CD4-positive, alpha-beta T cell treated with Interleukin-6 at 100 ng/mL for 8 hours (primary cell): ENCODE measurements around the gene DNAH14.
"Not testable (repeated sequence)": the region's sequence is repeated elsewhere in the genome, so short reads cannot be mapped to it uniquely, and the experiment has no call there.

ENCODE experiments used
- DNase-seq: peaks from one replicate; pipeline ENCODE4 v3.0.0-alpha.2; 2020; ENCODE audit warnings: mixed read lengths, low spot score

Gene DNAH14

DNA sequence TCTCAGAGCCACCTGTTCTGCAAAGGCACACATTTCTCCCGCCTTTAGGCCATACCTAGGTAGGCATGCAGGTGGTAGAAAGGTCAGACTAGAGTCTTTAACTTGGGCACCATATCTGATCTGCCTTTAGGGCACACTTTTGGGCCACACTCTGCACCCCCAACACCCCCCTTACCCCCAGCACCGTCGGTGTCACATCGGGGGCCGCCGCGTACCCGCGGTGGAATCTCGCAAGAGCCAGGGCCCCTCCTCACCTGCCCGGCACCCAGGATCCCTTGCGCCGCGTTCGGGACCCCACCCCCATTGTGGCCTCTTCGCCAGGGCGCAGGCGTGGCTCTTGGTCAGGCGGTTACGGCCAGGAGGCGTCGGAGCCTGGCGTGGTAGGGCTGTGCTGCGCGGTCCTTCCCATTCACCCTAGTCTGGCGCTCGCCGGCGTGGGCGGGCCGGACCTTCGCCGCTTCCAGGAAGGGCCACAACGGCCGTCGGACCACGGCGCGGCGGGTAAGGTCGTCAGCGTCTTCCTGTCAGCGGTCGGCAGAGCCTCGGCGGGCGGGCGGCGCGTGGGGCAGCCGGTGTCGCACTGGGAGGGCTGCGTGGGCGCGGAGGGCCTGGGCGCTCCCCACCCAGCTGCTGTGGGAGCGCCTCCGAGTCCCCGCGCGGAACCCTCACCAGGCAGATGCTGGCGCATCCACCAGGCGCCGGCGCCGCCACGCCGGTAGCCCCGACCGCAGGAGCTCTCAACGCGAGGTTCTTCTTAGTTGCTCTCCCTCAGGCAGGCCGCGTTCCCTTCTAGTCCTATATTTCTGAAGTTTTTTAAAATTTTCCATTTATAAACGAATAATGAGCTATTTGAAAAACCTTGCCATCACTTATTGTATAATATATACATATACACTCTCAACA, at the start of gene DNAH14:
DNAH14 (plus strand) TSS at position 341 of the 903 bp plus-strand sequence. CDS start 23,028 bp downstream, outside the sequence.
- no peak for DNase-seq

DNA sequence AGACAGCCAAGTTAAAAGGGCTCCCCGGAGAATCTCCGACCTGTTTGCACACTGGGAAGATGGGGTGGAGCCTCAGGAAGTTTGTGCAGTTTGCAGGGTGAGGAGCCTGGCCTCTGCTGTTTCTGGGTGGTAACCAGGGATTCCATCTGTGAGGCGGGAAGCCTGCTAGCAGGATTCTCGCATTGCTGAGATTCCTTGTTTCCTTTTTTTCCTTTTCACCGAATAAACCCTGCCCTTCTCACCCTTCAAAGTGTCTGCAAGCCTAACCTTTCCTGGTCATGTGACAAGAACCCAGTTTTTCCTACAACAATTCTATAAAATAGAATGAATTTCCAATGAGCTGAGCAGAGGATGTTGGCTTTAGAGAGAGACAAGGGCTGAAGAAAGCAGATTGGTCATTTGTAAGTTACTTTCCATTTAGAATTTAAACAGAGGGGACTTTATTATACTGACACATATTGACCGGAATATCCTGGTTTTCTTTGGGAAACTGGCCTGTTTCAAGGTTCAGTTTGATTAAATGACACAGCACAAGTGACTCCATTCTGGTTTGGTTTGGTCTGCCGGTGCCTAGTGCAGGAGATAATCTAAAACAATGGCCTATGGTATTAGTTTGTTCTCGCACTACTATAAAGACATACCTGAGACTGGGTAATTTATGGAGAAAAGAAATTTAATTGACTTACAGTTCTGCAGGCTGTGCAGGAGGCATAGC, 48.7 kb upstream of the DNAH14 start:
- no peak for DNase-seq

DNA sequence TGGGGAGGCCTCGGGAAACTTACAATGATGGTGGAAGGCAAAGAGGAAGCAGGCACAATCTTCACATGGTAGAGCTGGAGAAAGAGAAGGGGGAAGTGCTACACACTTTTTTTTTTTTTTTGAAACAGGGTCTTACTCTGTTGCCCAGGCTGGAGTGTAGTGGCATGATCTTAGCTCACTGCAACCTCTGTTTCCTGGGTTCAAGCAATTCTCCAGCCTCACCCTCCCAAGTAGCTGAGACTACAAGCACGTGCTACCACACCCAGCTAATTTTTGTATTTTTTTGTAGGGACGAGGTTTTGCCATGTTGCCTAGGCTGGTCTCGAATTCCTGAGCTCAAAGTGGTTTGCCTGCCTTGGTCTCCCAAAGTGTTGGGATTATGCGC, 48.2 kb upstream of the DNAH14 start:
- DNase-seq: not testable (repeated sequence)

DNA sequence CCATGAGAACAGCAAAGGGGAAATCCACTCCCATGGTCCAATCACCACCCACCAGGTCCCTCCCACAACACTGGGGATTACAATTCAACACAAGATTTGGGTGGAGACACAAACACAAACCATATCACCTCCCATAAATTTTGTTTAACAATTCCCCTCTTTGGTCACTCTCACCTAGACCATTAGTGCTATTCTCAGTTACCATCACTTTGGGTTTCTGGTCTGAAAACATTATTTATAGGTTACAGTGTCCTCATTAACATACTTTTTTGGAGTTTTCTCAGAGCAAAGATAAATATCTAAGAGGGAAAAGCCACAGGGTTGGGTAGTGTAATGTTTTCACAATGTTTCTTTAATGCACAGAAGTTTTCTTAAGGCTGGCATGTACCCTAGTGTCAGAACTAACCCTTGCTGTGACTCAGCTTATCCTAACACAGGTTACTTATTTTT, 47.7 kb upstream of the DNAH14 start:
- DNase-seq: no peak

DNA sequence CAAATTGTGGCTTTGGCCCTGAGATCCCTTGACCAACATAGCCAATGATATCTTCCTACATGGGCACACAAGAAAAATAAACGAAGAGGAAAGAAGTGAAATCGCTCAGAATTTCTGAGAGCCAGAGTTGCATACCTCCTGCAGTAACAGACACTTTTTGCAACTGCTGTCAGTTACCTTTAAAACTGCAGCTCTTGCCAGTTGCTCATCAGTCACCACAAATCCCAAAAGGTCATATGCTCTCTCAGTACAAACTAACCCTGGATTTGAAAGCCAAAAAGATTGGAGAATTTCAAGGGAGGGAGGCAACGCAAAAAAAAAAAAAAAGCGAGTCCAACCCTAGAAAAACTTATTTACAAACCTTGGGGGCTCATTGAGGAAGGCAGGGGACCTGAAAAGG, 47.2 kb upstream of the DNAH14 start:
- no peak for DNase-seq

DNA sequence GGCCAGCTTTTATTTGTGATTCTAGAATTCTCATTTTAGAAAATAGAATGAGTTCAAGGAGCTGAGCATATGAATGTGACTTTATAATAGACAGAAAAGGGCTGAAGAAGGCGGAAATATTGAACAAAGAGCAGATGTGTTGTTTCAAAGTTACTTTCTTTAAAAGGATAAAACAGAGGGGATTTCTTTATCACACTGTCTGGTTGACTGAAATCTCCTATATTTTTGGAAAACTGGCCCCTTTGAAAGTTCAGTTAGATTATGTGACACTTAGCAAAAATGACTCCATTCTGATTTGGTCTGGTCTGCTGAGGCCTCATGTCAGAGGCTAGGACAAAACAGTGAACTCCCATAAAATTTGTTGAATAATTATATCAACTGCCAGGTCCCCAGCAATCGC, 46.4 kb upstream of the DNAH14 start:
- DNase-seq: no peak

DNA sequence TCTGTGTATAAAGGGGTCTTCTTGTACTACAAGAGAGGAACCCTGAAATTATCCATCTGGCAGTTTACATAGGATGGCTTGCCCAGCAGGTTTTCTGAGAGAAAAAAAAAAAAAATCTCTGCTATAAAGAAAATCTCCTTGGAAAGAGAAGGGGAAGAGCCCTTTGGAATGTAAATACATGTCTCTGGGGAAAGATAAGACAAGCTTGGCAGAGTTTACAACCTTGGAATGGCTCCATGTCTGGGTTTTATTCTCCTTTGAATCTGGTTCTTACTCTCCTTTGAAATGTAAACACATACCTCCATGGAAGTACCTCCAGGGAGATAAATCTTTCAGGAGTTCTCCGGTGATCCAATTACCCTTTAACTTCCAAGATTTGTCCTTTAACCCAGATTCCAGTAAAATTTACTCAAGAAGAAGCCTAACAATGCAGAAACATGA, 45.1 kb upstream of the DNAH14 start:
- DNase-seq: no peak

DNA sequence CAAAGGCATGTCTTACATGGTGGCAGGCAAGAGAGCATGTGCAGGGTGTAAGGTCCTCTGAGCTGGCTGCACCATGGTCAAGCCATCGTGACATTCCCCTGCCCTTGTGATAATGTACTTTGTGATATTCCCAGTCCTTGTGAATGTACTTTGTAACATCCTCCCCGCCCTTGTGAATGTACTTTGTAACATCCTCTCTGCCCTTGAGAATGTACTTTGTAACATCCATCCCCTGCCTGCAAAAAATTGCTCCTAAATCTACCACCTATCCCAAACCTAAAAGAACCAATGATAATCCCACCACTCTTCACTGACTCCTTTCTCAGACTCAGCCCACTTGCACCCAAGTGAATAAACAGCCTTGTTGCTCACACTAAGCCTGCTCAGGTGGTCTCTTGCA, 44.1 kb upstream of the DNAH14 start:
- DNase-seq: not testable (repeated sequence)

DNA sequence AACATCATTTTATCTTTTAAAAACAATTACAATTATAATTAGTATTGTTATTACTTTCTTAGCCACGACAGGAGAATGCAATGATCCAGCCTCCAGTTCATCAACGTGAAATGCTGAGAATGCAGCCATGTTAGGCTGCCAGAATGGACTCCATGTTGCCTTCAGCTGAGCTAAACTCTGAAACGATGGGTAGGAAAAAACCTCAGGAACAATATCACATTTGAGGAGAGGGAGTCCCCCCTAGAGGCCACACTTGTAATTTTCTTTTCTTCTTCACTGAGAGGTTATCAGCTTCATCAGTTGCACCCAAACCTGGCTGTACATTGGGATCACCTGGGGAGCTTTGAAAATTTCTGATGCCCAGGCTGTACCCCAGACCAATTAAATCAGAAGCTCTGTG, 34.6 kb upstream of the DNAH14 start:
- DNase-seq: no peak

DNA sequence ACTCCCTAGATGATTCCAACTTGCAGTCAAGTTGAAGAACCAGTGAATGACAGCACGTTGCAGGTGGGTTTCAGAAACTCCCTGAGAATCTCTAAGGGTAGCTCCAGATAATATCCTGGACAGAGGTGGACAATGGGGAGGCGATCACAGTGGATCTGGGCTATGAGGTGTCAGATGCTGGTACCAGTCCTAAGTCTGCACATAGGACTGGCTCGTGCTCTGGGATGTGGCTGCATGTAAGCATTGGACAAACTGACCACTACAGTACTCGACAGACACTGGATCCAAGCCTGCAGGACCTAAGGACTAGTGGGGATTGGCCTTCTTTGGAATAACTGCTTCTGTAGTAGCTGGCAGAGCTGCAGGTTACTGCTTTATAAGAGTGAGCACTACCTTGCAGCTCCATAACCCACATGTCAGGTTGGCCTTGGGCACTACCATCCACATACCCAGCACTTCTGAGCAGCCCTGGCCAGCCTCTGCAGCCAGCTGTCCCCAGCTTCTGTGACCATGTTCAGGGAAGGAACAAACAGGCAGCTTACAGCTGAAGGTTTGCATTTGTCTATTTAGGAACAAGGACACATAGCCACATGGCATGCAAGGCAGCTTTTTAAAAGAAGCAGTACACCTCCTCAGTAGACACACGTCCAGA, 33.2 kb upstream of the DNAH14 start:
- DNase-seq: no peak

DNA sequence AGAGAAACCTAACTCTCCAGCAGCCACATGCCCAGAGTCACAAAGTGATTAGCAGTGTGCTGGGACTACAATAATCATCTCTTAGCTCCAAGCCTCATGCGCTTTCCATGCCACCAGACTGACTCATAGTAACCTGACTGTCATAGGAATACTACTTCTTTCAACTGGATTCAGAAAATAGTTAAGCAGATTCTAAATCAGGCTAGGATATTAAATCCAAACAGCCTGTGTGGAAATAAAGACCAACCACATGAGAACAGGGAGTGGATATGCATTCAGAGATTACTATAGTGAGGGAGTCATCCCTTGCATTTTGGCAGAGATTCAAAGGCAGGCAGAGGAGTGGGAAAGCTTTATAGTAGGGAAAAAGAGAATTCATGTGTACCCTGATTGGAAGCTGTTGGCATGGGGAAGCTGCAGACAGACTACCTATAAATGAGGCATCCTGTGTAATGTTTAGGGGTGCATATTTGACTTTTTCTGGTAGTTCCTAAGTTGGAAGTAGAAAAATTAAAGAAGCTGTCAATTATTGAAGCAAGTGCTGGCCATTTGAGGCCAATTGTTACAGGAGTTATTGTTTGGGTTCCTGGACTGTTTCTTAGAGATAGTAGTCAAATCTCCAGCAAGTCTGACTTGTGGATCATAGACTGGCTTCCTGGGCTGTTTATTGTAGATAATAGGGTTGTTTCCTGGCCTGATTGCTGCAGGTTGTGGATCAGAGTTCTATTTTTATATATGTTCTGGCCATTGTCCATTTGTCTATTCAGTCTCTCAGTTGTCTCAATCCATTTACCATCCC, 31.7 kb upstream of the DNAH14 start:
- no peak for DNase-seq

DNA sequence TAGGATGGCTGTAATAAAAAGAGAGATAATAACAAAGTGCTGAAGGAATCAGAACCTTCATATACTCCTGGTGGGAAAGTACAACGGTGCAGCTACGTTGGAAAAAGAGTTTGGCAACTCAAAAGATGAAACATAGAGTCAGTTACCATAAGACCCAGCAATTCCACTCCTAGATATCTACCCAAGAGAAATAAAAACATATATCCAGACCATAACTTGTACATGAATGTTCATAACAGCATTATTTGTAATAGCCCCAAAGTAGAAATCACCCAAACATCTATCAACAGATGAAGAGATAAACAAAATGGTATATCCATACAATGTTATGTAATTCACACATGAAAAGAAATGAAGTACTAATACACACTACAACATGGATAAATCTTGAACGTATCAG, 30.5 kb upstream of the DNAH14 start:
- no peak for DNase-seq

DNA sequence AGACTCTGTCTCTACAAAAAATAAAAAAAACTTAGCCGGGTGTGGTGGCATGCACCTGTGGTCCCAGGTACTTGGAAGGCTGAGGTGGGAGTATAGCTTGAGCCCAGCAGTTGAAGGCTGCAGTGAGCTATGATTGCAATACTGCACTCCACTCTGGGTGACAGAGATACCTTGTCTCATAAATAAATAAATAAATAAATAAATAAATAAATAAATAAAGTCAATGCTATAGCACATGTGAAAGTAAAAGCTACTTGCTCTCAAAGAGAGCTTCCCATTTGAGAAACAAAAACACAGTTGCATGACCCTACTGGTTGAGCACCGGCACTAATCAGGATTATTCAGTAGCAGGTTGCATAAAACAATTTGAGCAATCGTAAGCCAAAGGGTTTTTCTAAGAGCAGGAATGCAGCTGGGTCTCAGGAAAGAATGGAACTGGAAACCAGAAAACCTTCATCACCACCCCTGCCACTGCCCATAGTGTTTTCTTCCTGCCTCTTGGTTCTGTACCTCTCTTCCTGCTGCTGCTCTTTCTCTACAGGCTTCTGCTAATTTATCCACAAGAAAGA, 29.3 kb upstream of the DNAH14 start:
- no peak for DNase-seq

DNA sequence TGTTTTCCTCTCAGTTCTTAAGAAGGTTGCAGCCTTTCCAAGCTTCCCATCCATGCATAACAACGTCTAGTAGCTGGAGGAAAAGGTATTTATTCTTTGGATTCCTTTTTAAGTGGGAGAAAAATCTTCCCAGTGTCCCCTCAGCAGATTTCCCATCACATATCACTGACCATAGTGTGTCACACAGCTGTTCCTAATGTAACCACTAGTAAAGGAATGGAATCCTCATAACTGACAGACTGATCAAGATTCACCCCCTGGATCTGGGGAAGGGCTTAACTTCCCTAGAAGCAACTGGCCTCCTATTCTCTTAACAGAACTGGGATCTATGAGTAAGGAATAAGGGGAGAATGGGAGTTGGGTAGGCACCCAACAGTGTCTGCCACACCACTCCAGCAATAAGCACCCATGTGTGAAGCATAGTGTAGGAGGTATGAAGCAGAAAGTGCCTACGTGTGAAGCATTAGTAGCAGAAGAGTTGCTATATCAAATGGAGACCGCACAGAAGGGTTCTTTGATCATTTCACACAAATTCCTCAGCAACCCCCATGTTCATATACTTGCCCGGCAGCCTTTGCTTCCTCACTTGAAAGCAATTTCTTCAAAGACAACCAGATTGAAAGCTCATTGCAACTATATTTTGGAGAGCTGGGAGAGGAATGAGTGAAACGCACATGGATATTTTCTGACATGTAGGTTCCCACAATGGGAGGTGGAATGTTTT, 28.2 kb upstream of the DNAH14 start:
- no peak for DNase-seq

DNA sequence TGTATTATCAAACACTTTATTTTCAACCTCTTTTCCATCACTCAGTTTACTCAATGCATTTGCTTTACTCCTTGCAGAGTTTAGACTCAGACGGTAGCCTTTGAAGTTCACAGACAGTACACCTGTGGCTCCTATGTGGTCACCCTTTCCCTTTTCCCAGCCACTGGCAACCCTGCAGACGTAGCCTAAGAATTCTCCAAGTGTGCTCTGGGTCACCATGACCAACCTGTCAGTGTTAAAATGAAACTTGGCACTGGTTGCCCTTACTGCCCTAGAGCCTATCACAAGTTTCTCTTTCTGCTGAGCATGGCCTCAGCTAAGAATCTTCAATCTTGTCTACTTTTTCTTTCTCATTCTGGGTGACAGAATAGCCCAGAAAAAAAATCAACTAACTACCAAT, 25.5 kb upstream of the DNAH14 start:
- no peak for DNase-seq

DNA sequence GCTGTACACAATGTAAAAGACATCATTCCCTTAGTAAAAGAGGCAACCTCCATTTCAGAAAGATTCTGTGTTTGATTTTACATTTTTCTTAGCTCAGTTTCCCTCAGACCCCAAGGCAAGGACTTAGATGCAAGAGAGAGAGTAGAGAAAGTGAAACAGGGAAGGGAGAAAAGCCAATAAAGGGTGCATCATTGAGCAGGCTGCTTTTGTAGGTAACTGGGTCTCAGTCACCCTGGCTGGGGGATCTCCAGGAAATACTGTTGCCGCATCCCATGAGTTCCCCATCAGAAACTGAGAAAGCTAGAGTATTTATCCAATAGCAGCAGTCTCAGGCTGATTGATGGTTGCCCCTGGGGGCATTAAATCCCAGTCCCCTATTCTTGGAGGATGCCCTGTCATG, 23.1 kb upstream of the DNAH14 start:
- DNase-seq: no peak

DNA sequence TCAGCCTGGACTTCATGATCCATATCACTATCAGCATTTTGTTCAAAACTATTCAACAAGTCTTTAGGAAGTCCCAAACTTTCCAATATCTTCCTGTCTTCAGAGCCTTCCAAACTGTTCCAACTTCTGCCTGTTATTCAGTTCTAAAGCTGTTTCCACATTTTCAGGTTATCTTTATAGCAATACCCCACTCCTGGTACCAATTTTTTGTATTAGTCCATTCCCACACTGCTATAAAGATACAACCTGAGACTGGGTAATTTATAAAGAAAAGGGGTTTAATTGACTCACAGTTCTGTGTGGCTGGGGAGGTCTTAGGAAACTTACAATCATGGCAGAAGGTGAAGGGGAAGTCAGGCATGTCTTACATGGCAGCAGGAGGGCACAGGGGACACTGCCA, 18.3 kb upstream of the DNAH14 start:
- no peak for DNase-seq

DNA sequence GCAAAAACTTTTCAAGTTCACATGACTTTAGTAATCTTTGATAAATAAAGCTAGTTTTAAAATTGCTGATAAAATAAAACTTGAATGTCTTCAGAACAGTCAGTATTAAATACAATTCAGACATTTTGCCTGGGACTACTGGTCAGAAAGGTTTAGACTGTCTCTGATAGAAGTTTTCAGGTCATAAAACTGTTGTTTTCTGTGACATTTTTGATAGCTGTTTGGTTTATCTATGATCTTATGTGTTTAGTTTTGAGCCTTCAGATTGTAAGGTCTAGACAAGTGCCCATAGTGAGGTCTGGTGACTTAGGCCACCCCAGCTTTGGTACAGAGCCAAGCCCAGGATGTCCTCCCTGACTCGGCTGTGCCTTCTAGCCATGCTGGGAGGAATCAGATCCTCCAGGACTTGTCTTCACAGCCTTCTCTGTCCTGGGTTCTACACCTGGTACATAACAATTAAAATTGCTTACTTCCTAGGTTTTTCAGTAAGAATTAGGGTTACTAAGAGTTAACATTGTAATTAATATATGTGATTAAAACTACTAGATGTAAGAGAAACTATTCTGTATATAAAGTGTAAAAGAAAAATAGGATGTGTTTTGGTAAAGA, 15.1 kb upstream of the DNAH14 start:
- no peak for DNase-seq

DNA sequence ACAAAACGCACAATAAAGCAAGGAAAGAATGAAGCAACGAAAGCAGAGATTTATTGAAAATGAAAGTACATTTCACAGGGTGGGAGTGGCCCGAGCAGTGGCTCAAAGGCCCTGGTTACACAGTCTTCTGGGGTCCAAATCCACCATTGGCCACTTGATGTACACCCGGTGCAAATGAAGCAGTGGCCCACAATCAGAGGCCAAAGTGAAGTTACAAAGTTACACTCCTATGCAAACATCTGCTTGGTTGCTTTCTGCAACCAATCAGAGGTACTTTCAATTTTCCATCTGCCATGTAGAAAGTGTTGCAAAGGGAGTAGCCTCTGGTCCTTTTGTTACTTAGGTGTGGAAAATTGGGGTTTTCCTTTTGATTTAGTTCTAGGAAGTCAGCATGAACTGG, 10.0 kb upstream of the DNAH14 start:
- DNase-seq: no peak

DNA sequence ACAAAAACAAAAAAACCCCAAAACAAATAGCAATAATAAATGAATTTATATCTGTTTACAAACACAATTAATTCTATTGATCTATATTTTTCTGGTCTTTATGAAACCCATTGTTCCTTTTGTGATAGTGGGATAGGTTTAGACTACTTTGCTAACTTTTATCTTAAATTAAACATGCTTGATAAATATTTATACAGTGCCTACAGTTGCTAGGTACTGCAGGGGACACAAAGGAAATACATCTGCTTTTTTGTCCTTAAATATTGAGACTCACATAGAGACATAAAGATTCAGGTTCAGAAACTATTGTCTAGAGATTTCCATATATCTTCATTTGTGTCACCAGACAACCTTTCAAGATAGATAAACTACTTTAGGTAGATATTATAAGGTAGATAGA, 8.5 kb upstream of the DNAH14 start:
- no peak for DNase-seq
